Body of pancreas (tissue), 4 donors: ENCODE data around the gene SLTM.
"Not testable (repeated sequence)": the region's sequence is repeated elsewhere in the genome, so short reads cannot be mapped to it uniquely, and the experiment has no call there.

Experiments
- CTCF ChIP-seq, 7 experiments: fragments of 450-650 bp in 4 of 7; fragments of 200-600 bp in 3 of 7; sonication (generic) in 3 of 7; IDR thresholded peaks; one replicate each; pipeline ENCODE4 v1.5.1; 2016 to 2019; ENCODE audit warnings: antibody characterized with exemption in 7 of 7
- POLR2A ChIP-seq, 3 donors: fragments of 450-650 bp; IDR thresholded peaks; one replicate each; pipeline ENCODE4 v1.6.1; 2016; ENCODE audit warnings: antibody characterized with exemption in 3 of 3, mild to moderate bottlenecking in 2 of 3

DNA sequence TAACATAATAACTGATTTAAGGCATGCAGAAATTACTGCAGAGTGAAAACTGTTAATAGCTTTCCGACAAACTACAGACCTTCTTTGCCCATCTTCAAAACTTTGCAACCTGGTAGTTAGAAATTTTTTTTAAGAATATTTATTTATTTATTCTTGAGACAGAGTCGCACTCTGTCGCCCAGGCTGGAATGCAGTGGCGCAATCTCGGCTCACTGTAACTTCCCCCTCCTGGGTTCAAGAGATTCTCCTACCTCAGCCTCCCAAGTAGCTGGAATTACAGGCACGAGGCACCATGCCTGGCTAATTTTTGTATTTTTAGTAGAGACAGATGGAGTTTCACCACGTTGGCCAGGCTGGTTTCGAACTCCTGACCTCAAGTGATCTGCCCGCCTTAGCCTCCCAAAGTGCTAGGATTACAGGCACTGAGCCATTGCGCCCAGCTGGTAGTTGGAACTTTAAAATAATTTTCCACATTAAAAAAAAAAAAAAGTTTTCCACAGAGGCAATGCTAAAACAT, 15.8 kb downstream of the SLTM start:
- not testable (repeated sequence) for TF ChIP-seq CTCF, POLR2A (IDR thresholded peaks at IDR 0.05)
